GM06990 (cell line): ENCODE data around the gene PIGX.

Experiments
- DNase-seq: peaks from one replicate; pipeline ENCODE4 v3.0.0-alpha.2; 2011; ENCODE audit not compliant: insufficient read length; ENCODE audit errors: extremely low read depth
- H3K27me3 ChIP-seq: replicated peaks from 2 replicates; pipeline ENCODE4 v1.6.0; 2011; ENCODE audit warnings: low read length; ENCODE audit not compliant: control insufficient read depth, insufficient read depth
- H3K36me3 ChIP-seq: 2 replicates; pipeline ENCODE4 v1.5.1; 2011; ENCODE audit warnings: low read length; ENCODE audit not compliant: control insufficient read depth, insufficient read depth
- H3K4me3 ChIP-seq: replicated peaks from 2 replicates; pipeline ENCODE4 v1.5.1; 2011; ENCODE audit warnings: low read depth, mild to moderate bottlenecking, control low read depth, low read length
- CTCF ChIP-seq: IDR thresholded peaks from 2 replicates; pipeline ENCODE4 v1.5.1; 2011; ENCODE audit warnings: low read length, control low read depth, mild to moderate bottlenecking, inconsistent platforms; ENCODE audit not compliant: insufficient read depth, poor library complexity, severe bottlenecking

Gene PIGX

DNA sequence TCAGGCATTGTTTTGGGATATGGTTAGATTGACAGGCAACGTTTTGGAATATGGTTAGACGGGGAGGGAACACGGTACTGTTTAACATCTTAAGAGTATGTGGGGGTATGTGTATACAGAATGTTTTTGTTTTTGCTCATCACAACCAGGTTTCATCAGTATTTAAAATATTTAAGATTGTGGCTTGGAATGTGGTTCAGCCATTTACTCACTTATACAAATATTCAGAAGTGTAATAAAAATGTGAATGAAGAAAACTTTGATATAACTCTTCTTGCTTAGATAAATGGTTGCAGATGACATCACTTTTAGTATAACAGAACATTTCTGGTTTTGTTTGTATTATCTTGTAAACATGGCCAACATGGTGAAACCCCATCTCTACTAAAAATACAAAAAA, 23.6 kb downstream of the PIGX start:
- no peak for TF ChIP-seq CTCF
- Histone ChIP-seq H3K4me3 (no peak overlapping the region), H3K36me3 (no peaks in the 10 kb centered on the region), H3K27me3 (no peaks in the 10 kb centered on the region)
- no peak for DNase-seq

DNA sequence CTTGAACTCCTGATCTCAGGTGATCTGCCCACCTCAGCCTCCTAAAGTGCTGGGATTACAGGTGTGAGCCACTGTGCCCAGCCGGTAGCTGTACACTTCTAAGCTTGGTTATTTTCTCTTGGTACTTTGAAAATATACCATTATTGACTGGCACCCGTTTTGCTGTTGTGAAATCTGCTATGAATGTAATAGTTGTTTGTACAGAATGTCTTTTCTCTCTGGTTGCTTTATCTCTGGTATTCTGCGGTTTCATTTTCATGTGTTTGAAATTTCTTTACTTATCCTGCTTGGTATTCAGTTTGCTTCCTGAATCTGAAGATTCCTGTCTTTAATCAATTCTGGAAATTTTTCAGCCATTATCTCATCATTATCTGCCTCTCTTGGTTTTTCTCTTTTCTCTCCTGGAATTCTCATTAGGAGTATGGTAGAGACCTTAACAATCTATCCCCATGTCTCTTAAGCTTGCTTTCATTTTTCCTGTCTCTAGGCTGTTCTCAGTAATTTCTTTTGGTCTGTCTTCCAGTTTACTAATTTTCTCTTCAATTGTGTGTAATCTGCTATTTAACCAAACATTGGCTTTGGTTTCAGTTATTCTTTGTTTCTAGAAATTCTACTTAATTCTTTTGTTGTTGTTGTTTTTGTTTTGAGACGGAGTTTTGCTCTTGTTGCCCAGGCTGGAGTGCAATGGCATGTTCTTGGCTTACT, 24.6 kb downstream of the PIGX start:
- Histone ChIP-seq H3K27me3 (no peaks in the 10 kb centered on the region), H3K36me3 (no peaks in the 10 kb centered on the region), H3K4me3 (no peak overlapping the region)
- DNase-seq, result no peak
- no peak for TF ChIP-seq CTCF

DNA sequence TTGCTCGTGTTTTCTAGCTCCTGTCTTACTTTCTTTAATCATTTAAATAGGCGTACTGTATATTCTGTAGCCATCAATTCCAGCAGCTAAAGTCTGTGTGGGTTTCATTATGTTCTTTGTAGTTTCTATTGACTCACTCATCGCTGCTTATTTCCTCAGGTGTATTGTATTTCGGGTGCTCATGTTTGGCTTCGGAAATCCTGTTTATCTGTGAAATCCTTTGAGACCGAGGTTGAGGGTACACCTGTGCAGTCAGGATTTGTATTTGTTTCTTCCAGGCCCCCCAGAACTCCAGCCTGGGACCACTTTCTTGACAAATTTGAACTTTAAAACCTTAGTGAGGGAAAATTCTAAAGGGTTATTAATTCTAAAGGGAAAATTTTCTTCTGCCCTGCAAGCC, 25.5 kb downstream of the PIGX start:
- DNase-seq, result no peak
- Histone ChIP-seq H3K27me3 (no peaks in the 10 kb centered on the region), H3K36me3 (no peaks in the 10 kb centered on the region), H3K4me3 (no peak overlapping the region)
- no peak for TF ChIP-seq CTCF

DNA sequence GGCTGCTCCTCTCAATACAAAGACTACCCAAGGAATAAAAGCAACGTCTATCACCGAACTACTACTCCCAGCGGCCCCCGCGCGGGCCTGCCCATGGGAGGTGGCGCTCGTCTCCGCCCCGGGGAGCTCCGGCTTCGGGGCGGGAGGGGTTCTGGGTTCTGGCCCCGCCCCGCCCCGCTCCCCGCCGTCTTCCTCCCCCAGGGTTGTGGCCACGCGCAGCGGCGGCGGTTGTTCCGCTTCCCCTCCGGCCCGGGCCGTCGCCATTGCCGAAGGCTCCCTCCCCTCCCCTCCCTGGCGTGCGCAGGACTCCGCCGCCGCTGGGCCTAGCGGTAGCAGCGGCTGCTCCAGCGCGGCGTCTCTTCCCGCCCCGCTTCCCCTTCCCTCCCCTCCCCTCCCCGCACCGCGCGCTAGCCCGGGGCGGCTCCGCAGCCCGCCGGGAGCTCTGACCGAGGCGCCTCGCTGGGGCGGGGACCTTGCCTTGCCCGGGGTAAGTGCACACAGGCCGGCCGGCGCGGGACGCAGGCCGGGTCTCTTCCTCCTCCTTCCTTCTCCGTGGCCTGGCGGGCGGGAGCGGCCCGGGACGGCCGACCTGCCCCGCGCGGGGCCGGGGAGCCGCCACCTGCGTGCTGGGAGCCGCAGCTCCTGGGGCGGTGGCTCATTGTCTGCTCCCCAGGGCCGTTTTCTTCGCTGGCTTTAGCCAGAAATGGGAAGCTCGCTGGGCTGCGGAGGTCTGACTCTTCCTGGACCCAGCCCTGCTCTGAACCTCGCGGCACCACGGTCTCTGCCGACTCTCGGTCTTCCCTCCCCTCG, 27.7 kb downstream of the PIGX start, which contains the start of gene PAK2:
Gene PAK2 (plus strand): TSS at position 187 of the 810 bp plus-strand sequence. CDS start 42,790 bp downstream, outside the sequence.
- Histone ChIP-seq H3K27me3 (no peaks in the 10 kb centered on the region), H3K4me3 (peak within 1 kb of the TSS; percentile 96), H3K36me3 (no peaks in the 10 kb centered on the region)
- no peak for TF ChIP-seq CTCF
- DNase-seq, result peak; percentile 93

DNA sequence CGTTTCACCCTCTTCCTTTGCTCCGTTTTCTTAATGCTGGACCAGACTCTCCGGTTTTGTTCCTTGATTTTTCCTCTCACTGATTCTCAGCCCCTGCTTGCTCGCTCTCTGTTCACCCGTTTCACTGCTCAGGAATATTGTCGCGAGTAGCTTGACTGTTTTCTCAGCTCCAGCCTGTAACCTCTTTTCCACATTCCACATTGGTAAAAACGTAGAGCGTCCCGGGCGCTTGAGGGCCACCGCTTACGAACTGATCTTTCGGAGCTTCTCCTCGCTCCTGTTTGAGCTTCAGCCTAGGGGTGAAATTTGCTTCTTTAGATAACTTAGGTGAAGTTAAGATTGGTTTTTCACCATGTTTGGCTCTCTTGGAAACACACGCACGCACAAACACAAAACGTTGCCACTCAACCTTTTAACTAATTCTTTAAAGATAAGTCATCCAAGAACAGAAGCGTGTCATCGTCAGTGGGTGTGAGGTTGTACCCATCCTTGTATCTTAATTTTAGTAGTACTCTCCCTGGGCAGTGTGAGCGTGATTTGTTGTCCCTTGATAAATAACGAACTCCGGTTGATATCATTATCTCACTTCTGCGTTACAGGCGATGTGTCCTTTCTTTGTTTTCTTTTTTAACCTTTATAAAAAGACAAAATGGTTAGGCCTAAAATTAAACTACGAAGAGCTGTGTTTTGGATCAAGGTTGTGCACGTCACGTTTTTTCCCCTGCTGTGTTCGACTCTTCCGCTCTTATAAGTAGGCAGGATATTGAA, 28.5 kb downstream of the PIGX start:
- DNase-seq, result no peak
- H3K36me3 ChIP-seq, result no peaks in the 10 kb centered on the region
- no peaks in the 10 kb centered on the region for H3K27me3 ChIP-seq
- TF ChIP-seq CTCF, result no peak
- H3K4me3 ChIP-seq, result peak overlapping the region; percentile 96
